IMR-90 (cell line): ENCODE results near the gene AP5B1. TPM values are rescaled to one million over a fixed set of nuclear protein-coding genes. Genes with fewer than 3 reads are reported as not detected.

Source experiments
- ATAC-seq: fragments of 200-7000 bp; cut with Tn5 transposase; 2 replicates; pipeline ENCODE4 v1.9.1; 2020; ENCODE audit warnings: low read depth, mild to moderate bottlenecking, moderate library complexity
- BruUV-seq: library from RNA; stranded (reverse); fragments of 400-500 nt; replicated peaks from 2 replicates; lab custom pipeline; 2021; lab: Mats Ljungman, UMichigan
- CTCF ChIA-PET: fragments of 300-600 bp; formaldehyde crosslinking; extraction: SDS; loops from one replicate; lab custom pipeline; 2021; ENCODE audit warnings: antibody characterized with exemption; lab: Yijun Ruan, JAX
- POLR2A ChIA-PET: fragments of 300-600 bp; sonication (Branson Sonifier 250); formaldehyde crosslinking; loops from one replicate; lab custom pipeline; 2022; ENCODE audit warnings: antibody characterized with exemption; ENCODE audit not compliant: unreplicated experiment; lab: Charles Lee
- DNase-seq: peaks from one replicate; pipeline ENCODE4 v3.0.0; 2013
- H2AFZ ChIP-seq: replicated peaks from 2 replicates; pipeline ENCODE3; 2013; ENCODE audit warnings: low read length, mild to moderate bottlenecking; ENCODE audit not compliant: poor library complexity
- H2AK5ac ChIP-seq: 2 replicates; pipeline ENCODE4 v1.6.1; 2013; ENCODE audit warnings: low read depth, low read length, inconsistent platforms
- H2AK9ac ChIP-seq: replicated peaks from 2 replicates; pipeline ENCODE3; 2013; ENCODE audit warnings: mild to moderate bottlenecking, low read depth, low read length, moderate library complexity; ENCODE audit not compliant: poor library complexity
- H2BK120ac ChIP-seq: 2 replicates; pipeline ENCODE4 v1.6.1; 2013; ENCODE audit warnings: low read depth, low read length, inconsistent platforms
- H2BK15ac ChIP-seq: 3 replicates; pipeline ENCODE4 v1.6.1; 2013; ENCODE audit warnings: low read depth, low read length, inconsistent platforms
- H2BK20ac ChIP-seq: 2 replicates; pipeline ENCODE4 v1.6.1; 2013; ENCODE audit warnings: low read depth, mild to moderate bottlenecking, inconsistent platforms, low read length, moderate library complexity
- H2BK5ac ChIP-seq: 2 replicates; pipeline ENCODE4 v1.6.1; 2013; ENCODE audit warnings: mild to moderate bottlenecking, low read depth, low read length, inconsistent platforms; ENCODE audit not compliant: poor library complexity, severe bottlenecking
- H3K14ac ChIP-seq: replicated peaks from 2 replicates; pipeline ENCODE4 v1.6.1; 2013; ENCODE audit warnings: low read depth, low read length, inconsistent platforms
- H3K18ac ChIP-seq: 2 replicates; pipeline ENCODE4 v1.6.1; 2013; ENCODE audit warnings: low read depth, low read length, control low read depth
- H3K23ac ChIP-seq: 2 replicates; pipeline ENCODE4 v1.6.1; 2013; ENCODE audit warnings: low read depth, low read length, inconsistent platforms
- H3K27ac ChIP-seq: 2 replicates; pipeline ENCODE4 v1.5.1; 2013; ENCODE audit warnings: mild to moderate bottlenecking, control low read depth, low read length; ENCODE audit not compliant: insufficient read depth
- H3K27me3 ChIP-seq: 2 replicates; pipeline ENCODE4 v1.6.1; 2013; ENCODE audit warnings: low read length; ENCODE audit not compliant: control insufficient read depth, insufficient read depth
- H3K36me3 ChIP-seq: 2 replicates; pipeline ENCODE4 v1.6.1; 2013; ENCODE audit warnings: low read length, mixed read lengths; ENCODE audit not compliant: control insufficient read depth, insufficient read depth
- H3K4ac ChIP-seq: 2 replicates; pipeline ENCODE4 v1.6.1; 2013; ENCODE audit warnings: low read depth, low read length, inconsistent platforms
- H3K4me1 ChIP-seq: 2 replicates; pipeline ENCODE4 v1.6.1; 2013; ENCODE audit warnings: low read length, mixed read lengths; ENCODE audit not compliant: control insufficient read depth, insufficient read depth
- H3K4me2 ChIP-seq: 2 replicates; pipeline ENCODE4 v1.6.1; 2013; ENCODE audit warnings: low read depth, mild to moderate bottlenecking, control low read depth, low read length, moderate library complexity
- H3K4me3 ChIP-seq: 2 replicates; pipeline ENCODE4 v1.5.1; 2013; ENCODE audit warnings: low read depth, mild to moderate bottlenecking, control low read depth, low read length, moderate library complexity; ENCODE audit not compliant: insufficient read depth
- H3K56ac ChIP-seq: 2 replicates; pipeline ENCODE4 v1.6.1; 2013; ENCODE audit warnings: low read length, inconsistent platforms; ENCODE audit not compliant: insufficient read depth; ENCODE audit errors: extremely low read depth
- H3K79me1 ChIP-seq, 2 experiments: 2 replicates each; pipeline ENCODE4 v1.6.1; 2013; ENCODE audit warnings: low read length in 2 of 2, inconsistent platforms in 1 of 2, low read depth in 1 of 2
- H3K9ac ChIP-seq: 2 replicates; pipeline ENCODE4 v1.6.1; 2013; ENCODE audit warnings: low read depth, low read length, control low read depth
- H3K9me1 ChIP-seq: 2 replicates; pipeline ENCODE4 v1.6.1; 2013; ENCODE audit warnings: low read length, inconsistent platforms; ENCODE audit not compliant: insufficient read depth
- H3K9me3 ChIP-seq: 2 replicates; pipeline ENCODE4 v1.6.1; 2013; ENCODE audit warnings: low read length; ENCODE audit not compliant: control insufficient read depth, insufficient read depth
- H4K20me1 ChIP-seq: 2 replicates; pipeline ENCODE4 v1.6.1; 2013; ENCODE audit warnings: low read length, inconsistent platforms; ENCODE audit not compliant: insufficient read depth
- H4K5ac ChIP-seq: 2 replicates; pipeline ENCODE4 v1.6.1; 2013; ENCODE audit warnings: mild to moderate bottlenecking, low read depth, low read length, control low read depth
- H4K8ac ChIP-seq, 2 experiments: 2 replicates each; pipeline ENCODE4 v1.6.1; 2013; ENCODE audit warnings: low read depth in 2 of 2, low read length in 2 of 2, control low read depth in 1 of 2, inconsistent platforms in 1 of 2
- H4K91ac ChIP-seq: 2 replicates; pipeline ENCODE4 v1.6.1; 2013; ENCODE audit warnings: low read depth, low read length, inconsistent platforms; ENCODE audit not compliant: insufficient read depth
- BHLHE40 ChIP-seq: fragments of 150-350 bp; IDR thresholded peaks from 2 replicates; pipeline ENCODE4 v1.6.1; 2016; ENCODE audit warnings: mild to moderate bottlenecking, low read depth, low read length
- CEBPB ChIP-seq: IDR thresholded peaks from 2 replicates; pipeline ENCODE4 v1.6.1; 2012; ENCODE audit warnings: low read depth, low read length, improper control_type of control experiment
- MAFK ChIP-seq: IDR thresholded peaks from 2 replicates; pipeline ENCODE4 v1.6.1; 2012; ENCODE audit warnings: low read depth, low read length, improper control_type of control experiment
- MXI1 ChIP-seq: IDR thresholded peaks from 2 replicates; pipeline ENCODE4 v1.6.1; 2012; ENCODE audit warnings: low read depth, mild to moderate bottlenecking, low read length, moderate library complexity, borderline replicate concordance
- RAD21 ChIP-seq: IDR thresholded peaks from 2 replicates; pipeline ENCODE4 v1.6.1; 2012; ENCODE audit warnings: low read length, improper control_type of control experiment
- RCOR1 ChIP-seq: IDR thresholded peaks from 2 replicates; pipeline ENCODE4 v1.6.1; 2012; ENCODE audit warnings: mild to moderate bottlenecking, low read length, improper control_type of control experiment; ENCODE audit not compliant: insufficient replicate concordance
- WGBS, 2 experiments: methylation state at CpG; one replicate each; pipeline versions ENCODE4 v1.1.5 to v1.1.7; 2013; ENCODE audit warnings: missing lambda C conversion rate in 2 of 2; ENCODE audit not compliant: insufficient read length in 1 of 2; ENCODE audit errors: extremely low coverage in 2 of 2; 5-methylcytosine and 5-hydroxymethylcytosine counted together
- dilution Hi-C: fragments of 300-500 bp; cut with HindIII; formaldehyde crosslinking; loops from one replicate; pipeline ENCODE4 v1.14.3; 2018; ENCODE audit warnings: low sequenced_read_pairs; ENCODE audit not compliant: unreplicated experiment
- in situ Hi-C: fragments of 300-500 bp; cut with MboI; formaldehyde crosslinking; loops from 3 replicates; pipeline ENCODE4 v1.14.3; 2019; ENCODE audit warnings: low sequenced_read_pairs, inconsistent platforms, mixed read lengths
- intact Hi-C: fragments of 100-400 bp; cut with micrococcal nuclease; formaldehyde crosslinking; loops from 2 replicates; pipeline ENCODE4 v1.10.0; 2022
- polyA plus RNA-seq, 3 experiments: library from polyadenylated mRNA; depleted of rRNA; stranded (reverse); fragments of >200 nt; gene quantifications; 2 replicates each; pipeline ENCODE4 v1.2.3, GENCODE V29; 2012; ENCODE audit warnings: low replicate concordance in 1 of 3
- total RNA-seq: library from RNA; depleted of rRNA; stranded (reverse); fragments of >200 nt; gene quantifications from 2 replicates; pipeline ENCODE4 v1.2.3, GENCODE V29; 2012
- TF ChIP-seq, protein P1 (sequence below): fragments of 150-350 bp; IDR thresholded peaks from 2 replicates; pipeline ENCODE4 v1.6.1; 2016; ENCODE audit warnings: low read depth, mild to moderate bottlenecking, low read length, moderate library complexity, borderline replicate concordance
- TF ChIP-seq, protein P2 (sequence below): conservative IDR thresholded peaks from 2 replicates; pipeline ENCODE4 v1.5.1; 2012; ENCODE audit warnings: mild to moderate bottlenecking, low read depth, low read length, improper control_type of control experiment
- TF ChIP-seq, protein P3 (sequence below): fragments of 150-350 bp; IDR thresholded peaks from 2 replicates; pipeline ENCODE4 v1.6.1; 2017; ENCODE audit warnings: mild to moderate bottlenecking, antibody characterized with exemption, low read length, low read depth

AP5B1 gene
- total and polyA plus RNA-seq, 2 of the 4 experiments (the other 2 are of a cell fraction), result 2.5 to 5.0 TPM

DNA sequence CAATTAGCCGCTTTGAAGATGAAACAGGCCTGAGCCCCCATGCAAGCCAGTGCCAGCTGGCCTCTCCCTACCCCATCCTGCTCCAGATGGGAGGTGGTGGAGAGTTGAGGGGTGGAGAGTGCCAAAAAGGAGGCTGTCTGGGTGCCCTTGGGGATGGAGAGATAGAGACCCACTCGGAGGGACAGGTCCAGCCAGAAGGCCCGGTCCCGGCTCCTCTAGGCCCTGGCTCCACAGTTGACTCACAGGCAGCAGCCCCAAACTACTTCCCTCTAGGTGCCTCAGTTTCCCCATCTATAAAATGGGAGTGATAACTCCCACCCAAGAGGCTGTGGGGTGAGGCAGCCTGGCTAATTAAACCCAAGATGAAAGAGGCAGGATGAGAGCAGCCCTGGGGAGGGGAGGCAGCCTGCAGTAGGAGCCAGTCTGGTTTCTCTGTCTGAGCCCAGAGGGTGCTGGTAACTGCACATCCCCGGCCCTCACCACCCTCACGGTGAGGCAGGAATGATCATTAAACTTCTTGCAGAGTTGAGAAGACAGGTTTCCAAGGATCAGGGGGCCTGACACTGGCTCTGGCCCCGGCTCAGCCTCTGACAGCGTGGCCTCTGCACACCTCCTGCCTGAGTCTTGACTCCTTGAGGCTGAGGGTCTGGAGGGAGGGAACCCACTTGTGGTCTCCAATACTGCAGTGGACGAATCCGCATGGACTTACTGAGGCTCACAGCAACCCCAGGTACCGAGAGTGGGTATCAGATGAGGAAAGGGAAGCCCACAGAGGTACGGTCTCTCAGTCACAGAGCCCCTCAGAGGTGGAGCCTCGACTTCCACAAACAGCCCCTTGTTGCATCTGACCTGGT is 1.4 kb upstream of the AP5B1 start:
- POLR2A ChIA-PET, result interaction anchor here (0.5 kb wide), 1 partner anchor 106 kb away, joined by 10 read pairs; the partner anchor contains the start of gene FIBP

More for the DNA sequence above, 1.4 kb upstream of the AP5B1 start:
- H2BK120ac ChIP-seq, result no peak overlapping the region
- H2BK20ac ChIP-seq, result no peak overlapping the region
- H2AK5ac ChIP-seq, result no peak overlapping the region
- no peak overlapping the region for H3K23ac ChIP-seq
- H3K56ac ChIP-seq, result no peak overlapping the region
- peaks cover 3% of the 10 kb centered on the region; the same call in 1 of the 2 replicates for H3K4me1 ChIP-seq
- H3K14ac ChIP-seq, result no peak overlapping the region
- H3K9me3 ChIP-seq, result peaks cover 2% of the 10 kb centered on the region; the same call in 1 of the 2 replicates
- H2AFZ ChIP-seq, result no peak overlapping the region
- H4K20me1 ChIP-seq, result peaks cover 20% of the 10 kb centered on the region
- no peak overlapping the region for H2BK5ac ChIP-seq
- no peak for ATAC-seq
- peaks cover 14 to 30% of the 10 kb centered on the region in 2 experiments; a peak in 3 of 4 replicates for H3K79me1 ChIP-seq
- no peak overlapping the region for H4K5ac ChIP-seq
- H3K18ac ChIP-seq, result no peak overlapping the region
- H2AK9ac ChIP-seq, result no peak overlapping the region
- intact Hi-C loops (loop anchor here (5.0 kb wide), 2 partner anchors 70 to 205 kb away; partner anchors contain the start of gene KAT5), dilution Hi-C loops (no loop called here), in situ Hi-C loops (no loop called here)
- H3K9ac ChIP-seq, result no peak overlapping the region
- peaks cover 7% of the 10 kb centered on the region for H3K9me1 ChIP-seq
- TF ChIP-seq MAFK (no peak), RAD21 (no peak), MXI1 (no peak), RCOR1 (no peak), BHLHE40 (no peak), CEBPB (no peak)
- TF ChIP-seq, protein P1, sequence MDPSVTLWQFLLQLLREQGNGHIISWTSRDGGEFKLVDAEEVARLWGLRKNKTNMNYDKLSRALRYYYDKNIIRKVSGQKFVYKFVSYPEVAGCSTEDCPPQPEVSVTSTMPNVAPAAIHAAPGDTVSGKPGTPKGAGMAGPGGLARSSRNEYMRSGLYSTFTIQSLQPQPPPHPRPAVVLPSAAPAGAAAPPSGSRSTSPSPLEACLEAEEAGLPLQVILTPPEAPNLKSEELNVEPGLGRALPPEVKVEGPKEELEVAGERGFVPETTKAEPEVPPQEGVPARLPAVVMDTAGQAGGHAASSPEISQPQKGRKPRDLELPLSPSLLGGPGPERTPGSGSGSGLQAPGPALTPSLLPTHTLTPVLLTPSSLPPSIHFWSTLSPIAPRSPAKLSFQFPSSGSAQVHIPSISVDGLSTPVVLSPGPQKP, result no peak
- TF ChIP-seq, protein P2, sequence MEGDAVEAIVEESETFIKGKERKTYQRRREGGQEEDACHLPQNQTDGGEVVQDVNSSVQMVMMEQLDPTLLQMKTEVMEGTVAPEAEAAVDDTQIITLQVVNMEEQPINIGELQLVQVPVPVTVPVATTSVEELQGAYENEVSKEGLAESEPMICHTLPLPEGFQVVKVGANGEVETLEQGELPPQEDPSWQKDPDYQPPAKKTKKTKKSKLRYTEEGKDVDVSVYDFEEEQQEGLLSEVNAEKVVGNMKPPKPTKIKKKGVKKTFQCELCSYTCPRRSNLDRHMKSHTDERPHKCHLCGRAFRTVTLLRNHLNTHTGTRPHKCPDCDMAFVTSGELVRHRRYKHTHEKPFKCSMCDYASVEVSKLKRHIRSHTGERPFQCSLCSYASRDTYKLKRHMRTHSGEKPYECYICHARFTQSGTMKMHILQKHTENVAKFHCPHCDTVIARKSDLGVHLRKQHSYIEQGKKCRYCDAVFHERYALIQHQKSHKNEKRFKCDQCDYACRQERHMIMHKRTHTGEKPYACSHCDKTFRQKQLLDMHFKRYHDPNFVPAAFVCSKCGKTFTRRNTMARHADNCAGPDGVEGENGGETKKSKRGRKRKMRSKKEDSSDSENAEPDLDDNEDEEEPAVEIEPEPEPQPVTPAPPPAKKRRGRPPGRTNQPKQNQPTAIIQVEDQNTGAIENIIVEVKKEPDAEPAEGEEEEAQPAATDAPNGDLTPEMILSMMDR, result no peak
- TF ChIP-seq, protein P3, sequence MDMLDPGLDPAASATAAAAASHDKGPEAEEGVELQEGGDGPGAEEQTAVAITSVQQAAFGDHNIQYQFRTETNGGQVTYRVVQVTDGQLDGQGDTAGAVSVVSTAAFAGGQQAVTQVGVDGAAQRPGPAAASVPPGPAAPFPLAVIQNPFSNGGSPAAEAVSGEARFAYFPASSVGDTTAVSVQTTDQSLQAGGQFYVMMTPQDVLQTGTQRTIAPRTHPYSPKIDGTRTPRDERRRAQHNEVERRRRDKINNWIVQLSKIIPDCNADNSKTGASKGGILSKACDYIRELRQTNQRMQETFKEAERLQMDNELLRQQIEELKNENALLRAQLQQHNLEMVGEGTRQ, result no peak
- H3K4me2 ChIP-seq, result no peak overlapping the region
- H4K91ac ChIP-seq, result no peak overlapping the region
- no peak overlapping the region for H3K27ac ChIP-seq
- no peak for DNase-seq
- no peak overlapping the region for H4K8ac ChIP-seq
- no peak overlapping the region for H3K4ac ChIP-seq
- BruUV-seq, result no TSS peak
- no peak overlapping the region for H2BK15ac ChIP-seq
- CTCF ChIA-PET, result no interaction called here
- H3K27me3 ChIP-seq, result peaks cover 40% of the 10 kb centered on the region
- WGBS, 2 experiments, result 94% methylated on average over 3 of the region's 13 CpGs; no CpG with 5 or more reads in 1 of the 2 experiments
- peaks cover 18% of the 10 kb centered on the region; the same call in 1 of the 2 replicates for H3K36me3 ChIP-seq
- no peak overlapping the region for H3K4me3 ChIP-seq
